Inflammatory macrophage treated with lipopolysaccharide for 1 hour (primary cell): ENCODE results near the gene MYADML2.
"Not testable (repeated sequence)": the region's sequence is repeated elsewhere in the genome, so short reads cannot be mapped to it uniquely, and the experiment has no call there.

Experiments
- DNase-seq, 2 donors: peaks; one replicate each; pipeline ENCODE4 v3.0.0-alpha.2; 2020 to 2022

Gene MYADML2, protein sequence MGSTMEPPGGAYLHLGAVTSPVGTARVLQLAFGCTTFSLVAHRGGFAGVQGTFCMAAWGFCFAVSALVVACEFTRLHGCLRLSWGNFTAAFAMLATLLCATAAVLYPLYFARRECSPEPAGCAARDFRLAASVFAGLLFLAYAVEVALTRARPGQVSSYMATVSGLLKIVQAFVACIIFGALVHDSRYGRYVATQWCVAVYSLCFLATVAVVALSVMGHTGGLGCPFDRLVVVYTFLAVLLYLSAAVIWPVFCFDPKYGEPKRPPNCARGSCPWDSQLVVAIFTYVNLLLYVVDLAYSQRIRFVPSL

DNA sequence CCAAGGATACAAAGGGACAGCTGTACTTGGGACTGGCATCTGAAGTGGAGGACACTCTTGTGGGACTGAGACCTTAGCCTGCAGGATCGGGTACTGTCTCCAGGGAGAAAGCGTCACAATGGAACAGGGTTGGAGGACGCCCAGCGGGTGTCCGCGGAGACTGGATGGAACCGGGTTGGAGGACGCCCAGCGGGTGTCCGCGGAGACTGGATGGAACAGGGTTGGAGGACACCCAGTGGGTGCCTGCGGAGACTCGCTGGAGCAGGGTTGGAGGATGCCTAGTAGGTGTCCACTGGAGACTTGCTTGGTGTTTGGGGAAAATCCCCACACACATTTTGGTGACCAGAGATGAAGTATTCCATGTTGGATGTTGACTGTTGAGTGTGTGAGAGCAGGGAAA is at the start of gene MYADML2:
Gene MYADML2 (minus strand): TSS at position 45 of the 400 bp plus-strand sequence. CDS start 5,492 bp downstream, outside the sequence.
- DNase-seq = no peak

DNA sequence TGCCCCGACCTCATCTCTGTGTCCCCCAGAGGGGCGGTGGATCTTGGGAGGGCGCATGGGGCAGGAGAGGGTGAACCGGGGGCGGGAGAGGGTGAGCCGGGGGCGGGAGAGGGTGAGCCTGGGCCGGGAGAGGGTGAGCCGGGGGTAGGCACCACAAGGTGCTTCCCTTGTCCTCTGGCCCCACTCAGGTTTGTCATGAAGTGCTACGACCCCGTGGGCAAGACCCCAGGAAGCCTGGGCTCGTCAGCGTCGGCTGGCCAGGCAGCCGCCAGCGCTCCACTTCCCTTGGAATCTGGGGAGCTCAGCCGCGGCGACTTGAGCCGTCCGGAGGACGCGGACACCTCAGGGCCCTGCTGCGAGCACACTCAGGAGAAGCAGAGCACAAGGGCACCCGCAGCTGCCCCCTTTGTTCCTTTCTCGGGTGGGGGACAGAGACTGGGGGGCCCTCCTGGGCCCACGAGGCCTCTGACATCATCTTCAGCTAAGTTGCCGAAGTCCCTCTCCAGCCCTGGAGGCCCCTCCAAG is 49.3 kb upstream of the MYADML2 start:
- no peak for DNase-seq

DNA sequence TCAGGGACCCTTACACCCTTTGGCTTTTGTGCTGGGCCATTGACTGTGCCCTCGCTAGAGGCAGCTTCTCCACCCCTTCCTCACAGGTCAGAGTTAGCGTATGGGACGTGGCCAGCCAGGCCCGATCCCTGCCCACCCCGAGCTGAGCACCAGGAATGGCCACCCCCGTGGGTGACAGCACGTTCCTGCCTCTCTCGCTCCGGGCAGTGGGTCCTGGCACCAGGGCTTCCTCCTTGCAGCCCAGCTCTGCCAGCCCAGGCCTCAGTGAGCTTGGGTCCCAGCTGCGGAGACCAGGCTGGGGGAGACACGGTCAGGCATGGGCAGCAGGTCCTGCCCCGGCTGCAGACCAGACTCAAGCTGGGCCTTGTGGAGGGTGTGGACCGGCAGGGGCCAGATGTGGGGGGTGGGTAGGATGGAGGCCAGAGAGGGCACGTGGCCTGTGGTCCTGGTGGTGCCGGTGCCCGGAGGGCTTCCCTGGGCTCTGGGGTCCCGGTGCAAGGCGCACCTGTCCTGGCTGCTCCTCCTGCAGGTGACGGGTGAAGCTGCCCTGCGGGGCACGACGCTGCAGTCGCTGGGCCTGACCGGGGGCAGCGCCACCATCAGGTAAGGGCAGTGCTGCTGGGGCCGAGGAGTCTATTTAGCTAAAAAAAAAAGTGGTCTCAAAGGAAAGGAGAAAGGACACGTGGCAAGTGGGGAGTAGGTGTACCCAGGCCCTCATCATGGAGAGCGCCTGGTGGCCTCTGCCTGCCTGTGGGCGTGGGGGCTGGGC is 48.6 kb upstream of the MYADML2 start:
- DNase-seq = no peak

DNA sequence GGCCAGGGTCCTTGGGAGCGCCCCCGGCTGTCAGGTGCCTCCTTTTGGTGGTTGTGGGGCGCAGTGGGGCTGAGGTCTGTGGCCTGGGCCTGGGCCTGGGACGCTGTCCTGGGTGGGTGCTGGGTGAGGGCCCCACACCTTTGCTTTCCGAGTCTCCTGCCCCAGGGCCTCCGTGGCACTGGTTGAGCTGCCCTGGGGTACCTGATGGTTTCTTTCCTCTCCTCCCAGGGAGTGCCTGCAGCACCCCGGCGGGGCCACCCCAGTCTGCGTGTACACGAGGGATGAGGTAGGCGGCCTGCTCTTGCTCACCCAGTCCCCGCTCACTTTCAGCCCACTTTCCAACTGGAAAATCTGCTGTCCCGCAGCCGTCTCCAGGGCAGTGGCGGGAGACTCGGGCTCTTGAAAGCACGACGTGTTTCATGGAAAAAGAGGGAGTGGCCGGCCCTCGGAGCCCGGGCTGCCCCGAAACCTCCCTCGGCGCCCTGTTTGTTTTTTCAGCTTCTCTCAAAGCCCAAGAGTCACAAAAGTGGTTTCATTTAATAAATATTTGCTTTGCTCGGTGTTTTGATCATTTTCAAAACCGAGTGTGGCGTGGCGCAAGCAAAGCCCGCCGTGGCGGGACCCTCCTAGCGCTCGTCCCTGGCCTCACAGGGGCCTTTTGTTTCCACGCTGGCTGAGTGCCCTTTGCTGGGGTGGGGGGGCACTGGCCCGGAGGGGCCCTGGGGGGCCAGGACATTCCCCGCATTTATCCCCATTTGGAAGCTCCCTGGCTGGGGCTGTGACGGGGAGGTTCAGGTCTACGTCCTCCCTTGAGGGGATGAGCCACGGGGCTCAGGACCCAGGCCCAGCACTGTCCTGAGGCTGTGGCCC is 47.8 kb upstream of the MYADML2 start:
- no peak for DNase-seq

DNA sequence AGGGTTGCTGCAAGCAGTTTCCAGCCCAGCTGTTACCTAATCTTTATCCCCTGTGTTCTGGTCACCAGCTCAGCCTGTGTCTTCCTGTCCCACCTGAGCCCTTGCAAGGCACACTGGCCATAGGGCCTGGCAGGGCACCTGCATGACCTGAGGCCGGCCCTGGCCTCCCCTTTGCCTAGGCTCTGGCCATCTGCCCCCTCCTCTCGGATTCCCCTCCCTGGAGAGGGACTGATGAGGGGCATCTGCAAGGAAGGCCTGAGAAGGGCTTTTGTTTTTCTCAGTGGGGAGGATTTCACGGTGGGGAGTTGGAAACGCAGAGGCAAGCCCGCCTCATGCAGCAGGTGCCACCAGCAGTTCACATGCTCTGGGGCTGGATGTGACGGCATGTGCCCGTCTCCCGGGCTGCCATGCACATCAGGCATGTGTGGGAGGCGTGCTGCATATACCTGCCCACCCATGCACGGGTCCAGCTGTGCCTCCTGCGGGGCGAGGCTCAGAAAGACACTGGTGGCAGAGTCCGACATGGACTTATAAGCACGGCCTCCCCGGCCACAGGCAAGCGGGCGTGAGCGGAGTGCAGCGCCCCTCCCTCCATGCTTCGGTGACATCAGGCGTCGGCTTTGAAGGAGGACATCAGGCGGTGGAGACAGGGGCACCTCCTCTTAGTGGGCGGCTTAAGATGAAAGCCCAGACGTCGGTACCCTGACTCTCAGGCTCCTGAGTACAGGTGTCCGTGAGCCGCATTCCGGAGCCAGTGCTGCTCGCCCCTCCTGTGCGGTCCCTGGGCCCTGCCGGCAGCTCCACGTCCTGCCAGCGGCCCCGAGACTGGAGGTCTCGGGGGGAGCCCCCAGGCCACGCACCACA is 46.9 kb upstream of the MYADML2 start:
- DNase-seq = no peak

DNA sequence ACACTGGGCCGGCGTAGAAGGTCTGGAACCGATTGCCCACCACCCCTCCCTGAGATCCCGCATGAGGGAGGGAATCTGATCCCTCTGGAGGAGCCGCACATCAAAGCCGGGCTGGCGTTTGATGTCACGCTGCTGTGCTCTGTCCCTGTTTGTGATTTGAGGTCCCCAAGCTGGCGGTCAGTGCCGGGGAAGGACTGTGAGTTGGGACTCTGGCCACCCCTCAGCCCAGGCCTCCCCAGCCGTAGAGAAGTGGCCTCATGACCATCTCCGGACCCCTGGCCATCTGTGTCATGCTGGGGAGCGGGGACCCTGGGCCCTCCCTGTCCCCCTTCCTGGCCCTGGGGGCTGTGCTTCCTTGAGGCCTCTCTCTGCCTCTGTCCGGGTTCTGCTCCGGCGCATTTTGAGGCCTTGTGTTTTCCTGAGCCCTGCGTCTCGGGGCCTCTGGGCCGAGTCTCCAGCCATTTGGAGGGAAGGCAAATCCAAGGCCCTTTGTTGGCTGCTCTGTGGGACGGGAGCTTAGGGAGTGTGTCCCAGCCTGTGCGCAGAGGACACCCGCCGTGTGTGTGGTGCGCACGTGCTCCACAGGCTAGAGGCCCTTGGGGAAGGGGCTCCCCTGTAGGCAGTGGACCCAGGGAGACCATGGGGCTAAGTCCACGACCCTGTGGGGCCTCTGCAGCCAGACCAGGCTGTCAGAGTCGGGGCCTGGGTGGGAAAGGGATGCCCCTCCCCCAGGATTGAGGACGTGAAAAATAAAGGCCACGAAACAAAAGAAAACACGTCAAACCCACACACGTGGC is 45.5 kb upstream of the MYADML2 start:
- DNase-seq = no peak

DNA sequence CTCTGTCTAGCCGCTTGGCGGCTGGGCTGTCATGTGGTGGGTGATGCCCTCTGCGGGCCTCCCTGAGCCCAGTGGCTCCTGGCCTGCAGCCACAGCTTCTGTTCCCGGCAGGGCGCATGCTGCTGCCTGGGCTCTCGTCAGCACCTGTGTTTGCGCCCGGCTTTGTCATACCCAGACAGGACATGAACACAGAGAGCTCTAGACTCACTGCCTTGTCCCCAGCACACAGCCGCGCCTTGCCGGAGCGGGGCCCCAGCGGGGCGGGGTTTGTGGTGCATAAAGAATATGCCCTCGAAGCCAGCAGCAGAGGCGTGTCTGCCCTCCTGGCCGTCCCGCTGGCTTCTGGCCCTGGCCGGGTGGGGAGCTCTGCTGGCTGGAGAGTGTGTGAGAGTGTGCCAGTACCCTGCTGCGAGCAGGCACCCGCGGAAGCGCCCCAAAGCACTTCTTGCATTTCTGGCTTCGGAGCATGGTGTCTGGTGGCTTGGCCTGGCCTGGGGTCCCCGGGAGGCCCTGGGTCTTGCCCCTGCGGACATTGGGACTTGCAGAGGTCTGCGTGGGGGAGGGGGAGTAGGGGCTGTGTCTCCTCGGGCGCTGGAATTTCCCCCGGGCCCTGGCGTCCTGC is 44.8 kb upstream of the MYADML2 start:
- no peak for DNase-seq

DNA sequence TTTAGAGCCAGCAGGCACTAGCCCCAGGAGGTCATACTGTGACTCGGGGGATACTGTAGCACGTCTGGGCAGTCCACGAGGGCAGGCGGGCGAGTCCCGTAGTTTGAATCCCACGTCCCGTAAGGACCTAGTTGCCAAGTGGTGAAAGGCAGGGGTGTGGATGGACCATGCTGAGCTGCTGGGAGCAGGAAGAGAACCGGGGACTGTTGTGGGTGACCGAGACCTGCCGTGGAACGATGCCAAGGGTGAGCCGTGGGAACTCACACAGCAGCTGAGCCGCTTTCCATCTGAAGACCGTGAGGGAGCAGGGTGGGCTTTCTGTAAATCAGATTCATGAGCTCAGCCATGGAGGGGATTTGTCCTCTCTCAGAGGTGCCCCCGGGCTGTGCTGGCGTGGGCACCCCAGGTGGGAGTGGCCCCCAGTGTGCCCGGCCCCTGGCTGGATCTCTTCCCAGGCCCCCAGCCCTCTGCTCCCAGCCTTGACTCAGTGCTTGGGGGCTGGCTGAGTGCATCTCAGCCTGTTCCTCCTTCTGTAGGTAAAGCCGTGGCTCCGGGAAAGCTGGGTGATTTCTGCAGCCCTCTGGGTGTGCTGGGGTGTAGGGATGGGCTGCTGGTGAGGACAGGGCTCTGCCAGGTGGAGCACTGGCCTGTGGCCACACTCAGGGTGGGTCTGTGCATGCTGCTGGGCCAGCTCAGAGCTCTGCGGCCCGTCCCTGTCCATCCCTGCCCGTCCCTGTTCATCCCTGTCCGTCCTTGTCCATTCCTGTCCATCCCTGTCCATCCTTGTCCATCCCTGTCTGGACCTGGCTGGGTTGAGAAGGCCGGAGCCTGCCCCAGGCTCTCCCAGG is 44.0 kb upstream of the MYADML2 start:
- no peak for DNase-seq

DNA sequence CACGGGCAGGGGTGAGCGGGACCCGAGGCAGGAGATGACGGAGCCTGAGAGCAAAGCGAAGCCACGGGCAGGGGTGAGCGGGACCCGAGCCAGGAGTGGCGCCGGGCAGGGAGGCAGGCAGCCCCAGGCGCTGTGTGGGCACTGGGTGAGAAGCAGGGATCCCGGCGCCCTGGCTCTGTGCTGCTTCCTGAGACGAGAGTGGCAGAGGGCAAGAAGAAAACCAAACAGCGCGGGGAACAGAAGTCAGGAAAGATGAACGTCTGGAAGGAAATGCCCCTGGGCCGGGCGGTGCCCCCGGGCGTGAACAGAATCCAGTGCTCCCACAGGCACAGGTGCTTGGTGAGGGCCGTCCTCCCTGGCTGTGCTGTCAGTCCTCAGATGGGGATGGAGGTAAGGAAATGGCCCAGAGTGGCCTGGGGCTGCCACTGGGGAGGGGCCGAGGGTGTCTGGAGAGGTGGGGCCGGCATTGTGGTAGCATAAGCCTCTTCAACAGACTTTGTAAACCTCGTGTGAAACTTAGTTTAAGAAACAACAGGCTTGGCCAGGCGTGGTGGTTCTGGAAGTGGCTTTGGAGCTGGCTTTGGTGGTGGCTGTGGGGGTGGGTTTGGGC is 40.2 kb upstream of the MYADML2 start:
- DNase-seq = no peak

DNA sequence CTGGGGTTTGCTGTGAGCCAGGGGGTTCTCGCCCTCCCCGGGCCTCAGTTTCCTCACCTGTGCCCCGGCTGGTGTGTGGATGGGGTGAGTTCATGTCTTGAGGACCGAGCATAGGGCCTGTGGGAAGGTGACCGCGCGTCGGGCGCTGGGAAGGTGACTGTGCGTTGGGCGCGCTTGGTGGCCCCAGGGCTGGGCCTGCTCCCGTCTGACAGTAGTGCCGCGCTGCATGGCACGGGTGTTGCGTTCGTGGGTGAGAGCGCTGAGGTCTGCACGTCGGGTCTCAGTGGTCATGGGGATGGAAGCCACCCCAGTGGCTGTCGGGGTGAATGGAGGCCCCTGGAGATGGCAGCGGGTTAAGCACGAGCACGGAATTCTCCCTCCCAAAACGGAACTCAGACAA is 39.6 kb upstream of the MYADML2 start:
- DNase-seq = no peak

DNA sequence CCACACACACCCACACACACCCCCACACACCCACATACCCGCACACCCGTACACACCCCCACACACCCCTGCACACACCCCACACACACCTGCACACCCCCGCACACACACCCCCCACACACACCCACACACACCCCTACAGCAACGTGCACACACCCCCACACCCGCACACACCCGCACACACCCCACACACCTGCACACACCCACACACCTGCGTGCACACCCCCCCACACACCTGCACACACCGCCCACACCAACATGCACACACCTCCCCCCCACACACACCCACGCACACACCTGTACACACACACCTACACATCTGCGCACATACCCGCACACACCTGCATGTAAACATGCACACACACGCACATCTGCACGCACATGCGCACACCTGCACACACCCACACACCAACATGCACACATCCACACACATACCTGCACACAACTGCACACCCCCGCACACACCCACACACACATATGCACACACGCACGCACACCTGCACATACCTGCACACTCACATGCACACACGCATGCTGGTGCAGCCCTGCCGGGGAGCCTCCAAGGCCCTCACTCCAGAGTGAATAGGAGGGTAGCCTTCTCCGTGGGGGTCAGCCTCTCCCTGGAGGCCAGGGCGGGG is 37.9 kb upstream of the MYADML2 start:
- DNase-seq = no peak

DNA sequence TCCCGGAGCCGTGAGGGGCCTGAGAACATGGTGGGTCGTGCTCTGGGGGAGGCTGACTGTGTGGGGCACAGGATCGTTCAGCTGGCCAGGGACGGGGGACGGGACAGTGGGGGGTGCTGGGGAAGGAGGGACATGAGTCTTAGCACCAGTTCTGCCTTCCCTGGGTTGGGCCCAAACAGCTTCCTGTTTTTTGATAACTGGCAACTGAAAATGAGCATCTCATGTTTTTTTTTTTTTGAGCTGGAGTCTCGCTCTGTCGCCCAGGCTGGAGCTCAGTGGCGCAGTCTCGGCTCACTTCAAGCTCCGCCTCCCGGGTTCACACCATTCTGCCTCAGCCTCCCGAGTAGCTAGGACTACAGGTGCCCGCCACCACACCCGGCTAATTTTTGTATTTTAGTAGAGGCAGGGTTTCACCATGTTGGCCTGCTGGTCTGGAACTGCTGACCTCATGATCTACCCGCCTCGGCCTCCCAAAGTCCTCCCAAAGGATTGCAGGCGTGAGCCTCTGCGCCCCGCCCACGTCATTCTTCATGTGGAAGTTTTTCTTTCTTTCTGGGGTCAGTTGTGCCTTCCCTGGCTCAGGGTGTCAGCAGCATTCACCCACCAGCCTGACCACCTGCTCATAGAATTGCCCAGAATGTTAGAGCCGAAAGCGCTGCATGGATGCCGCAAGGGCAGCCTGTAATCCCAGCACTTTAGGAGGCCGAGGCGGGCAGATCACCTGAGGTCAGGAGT is 36.8 kb upstream of the MYADML2 start:
- DNase-seq = peak in 1 of 2 donors; percentile 10

DNA sequence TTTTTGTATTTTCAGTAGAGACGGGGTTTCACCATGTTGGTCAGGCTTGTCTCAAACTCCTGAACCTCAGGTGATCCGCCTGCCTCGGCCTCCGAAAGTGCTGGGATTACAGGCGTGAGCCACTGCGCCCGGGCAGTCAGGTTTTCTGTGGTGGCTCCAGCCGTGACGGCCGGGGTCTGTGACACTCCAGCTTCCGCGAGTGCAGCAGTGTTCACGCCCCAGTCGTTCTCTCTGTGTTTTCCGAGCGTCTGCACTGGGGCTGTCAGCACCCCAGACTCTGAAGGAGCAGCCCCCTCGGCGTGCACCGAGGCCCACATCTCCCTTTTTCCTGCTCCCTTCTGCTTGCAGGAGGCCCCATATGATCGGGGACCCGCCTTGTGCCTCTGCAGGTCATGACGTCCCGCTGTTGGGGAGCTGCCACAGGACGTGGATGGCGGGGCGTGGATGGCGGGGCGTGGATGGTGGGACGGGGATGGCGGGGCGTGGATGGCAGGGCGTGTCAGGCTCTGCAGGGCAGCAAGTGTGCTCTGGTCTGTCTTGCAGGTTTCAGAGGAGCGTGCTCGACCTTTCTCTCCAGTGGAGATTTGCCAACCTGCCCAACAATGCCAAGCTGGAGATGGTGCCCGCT is 36.1 kb upstream of the MYADML2 start:
- DNase-seq = no peak

DNA sequence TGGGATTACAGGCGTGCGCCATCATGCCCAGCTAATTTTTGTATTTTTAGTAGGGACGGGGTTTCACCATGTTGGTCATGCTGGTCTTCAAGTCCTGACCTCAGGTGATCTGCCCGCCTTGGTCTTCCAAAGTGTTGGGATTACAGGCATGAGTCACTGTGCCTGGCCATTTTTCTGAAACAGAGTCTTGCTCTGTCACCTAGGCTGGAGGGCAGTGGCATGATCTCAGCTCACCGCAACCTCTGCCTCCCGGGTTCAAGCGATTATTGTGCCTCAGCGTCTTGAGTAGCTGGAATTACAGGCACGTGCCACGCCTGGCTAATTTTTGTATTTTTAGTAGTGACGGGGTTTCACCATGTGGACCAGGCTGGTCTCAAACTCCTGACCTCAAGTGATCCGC is 34.5 kb upstream of the MYADML2 start:
- DNase-seq = not testable (repeated sequence)

DNA sequence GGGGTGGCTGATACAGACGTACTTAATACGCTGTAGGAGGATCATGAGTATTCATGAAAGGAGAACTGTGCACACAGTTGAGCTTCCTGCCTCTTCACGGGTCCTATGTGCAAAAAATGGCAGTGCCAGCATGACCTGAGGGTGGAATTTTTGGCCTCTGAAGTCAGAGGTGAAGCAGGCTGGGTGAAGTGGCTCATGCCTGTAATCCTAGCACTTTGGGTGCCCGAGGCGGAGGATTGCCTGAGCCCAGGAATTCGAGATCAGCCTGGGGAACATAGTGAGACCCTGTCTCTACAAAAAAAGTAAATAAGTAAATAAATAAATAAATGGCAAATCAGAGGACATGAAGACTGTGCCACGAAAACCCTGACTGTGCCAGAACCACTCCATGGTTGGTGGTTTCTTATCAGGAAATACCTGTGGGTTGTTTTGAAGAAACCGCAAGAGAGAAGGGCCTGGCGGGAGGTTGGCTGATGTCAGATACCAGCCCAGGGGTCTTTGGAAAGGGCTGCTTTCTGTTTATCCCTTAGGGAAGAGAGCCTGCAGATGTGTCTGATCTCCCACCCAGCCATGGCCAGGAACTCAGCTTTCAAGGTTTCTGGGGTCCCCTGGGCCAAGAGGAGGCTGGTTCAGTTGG is 33.8 kb upstream of the MYADML2 start:
- DNase-seq = peak in 1 of 2 donors; percentile 29

DNA sequence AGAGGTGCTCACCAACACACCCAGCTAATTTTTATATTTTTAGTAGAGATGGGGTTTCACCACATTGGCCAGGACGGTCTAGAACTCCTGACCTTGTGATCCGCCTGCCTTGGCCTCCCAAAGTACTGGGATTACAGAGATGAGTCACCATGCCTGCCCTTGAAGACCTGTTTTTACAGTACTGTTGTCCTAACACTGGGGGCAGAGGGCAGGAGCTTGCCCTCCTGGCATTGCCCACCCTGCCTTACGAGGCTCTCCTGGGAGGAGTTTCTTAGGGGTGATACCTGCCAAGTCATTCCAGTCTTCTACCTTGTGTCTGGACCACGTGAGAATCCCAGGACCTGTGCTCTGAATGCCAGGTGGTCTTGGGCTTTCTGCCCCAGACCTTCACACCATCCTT is 33.1 kb upstream of the MYADML2 start:
- no peak for DNase-seq
